H9 (cell line): ENCODE measurements around the gene CHCHD4. TPM values are rescaled to one million over a fixed set of nuclear protein-coding genes. Genes with fewer than 3 reads are reported as not detected.
"Not testable (repeated sequence)": the region's sequence is repeated elsewhere in the genome, so short reads cannot be mapped to it uniquely, and the experiment has no call there.

Experiments used
- DNase-seq: peaks from one replicate; pipeline ENCODE4 v3.0.0-alpha.2; 2017
- H2AFZ ChIP-seq: one replicate; pipeline ENCODE4 v1.6.1; 2013; ENCODE audit warnings: mild to moderate bottlenecking, low read length, control low read depth, moderate library complexity
- H2AK5ac ChIP-seq: 2 replicates; pipeline ENCODE4 v1.6.1; 2013; ENCODE audit warnings: low read length, control low read depth, mixed read lengths; ENCODE audit not compliant: insufficient read length
- H2BK120ac ChIP-seq: one replicate; pipeline ENCODE4 v1.6.1; 2013; ENCODE audit warnings: low read depth, mild to moderate bottlenecking, low read length, control low read depth, inconsistent platforms; ENCODE audit not compliant: poor library complexity, severe bottlenecking
- H2BK12ac ChIP-seq: 2 replicates; pipeline ENCODE4 v1.6.1; 2013; ENCODE audit warnings: low read length, control low read depth, mixed read lengths, low read depth; ENCODE audit not compliant: insufficient read length
- H2BK15ac ChIP-seq: 2 replicates; pipeline ENCODE4 v1.6.1; 2013; ENCODE audit warnings: low read depth, low read length, control low read depth
- H2BK20ac ChIP-seq: one replicate; pipeline ENCODE4 v1.6.1; 2013; ENCODE audit warnings: low read depth, mild to moderate bottlenecking, low read length, control low read depth, inconsistent platforms; ENCODE audit not compliant: poor library complexity, severe bottlenecking
- H2BK5ac ChIP-seq: 2 replicates; pipeline ENCODE4 v1.6.1; 2013; ENCODE audit warnings: low read length, control low read depth, mixed read lengths; ENCODE audit not compliant: insufficient read length
- H3K14ac ChIP-seq: 2 replicates; pipeline ENCODE4 v1.6.1; 2013; ENCODE audit warnings: low read length, control low read depth; ENCODE audit not compliant: insufficient read depth
- H3K18ac ChIP-seq: 2 replicates; pipeline ENCODE4 v1.6.1; 2013; ENCODE audit warnings: low read depth, mild to moderate bottlenecking, mixed read lengths, low read length, control low read depth; ENCODE audit not compliant: insufficient read length
- H3K23ac ChIP-seq: 2 replicates; pipeline ENCODE4 v1.6.1; 2013; ENCODE audit warnings: low read length, control low read depth, mixed read lengths, low read depth; ENCODE audit not compliant: insufficient read length
- H3K23me2 ChIP-seq: 2 replicates; pipeline ENCODE4 v1.6.1; 2013; ENCODE audit warnings: low read depth, mild to moderate bottlenecking, mixed read lengths, low read length, control low read depth; ENCODE audit not compliant: insufficient read length, poor library complexity, severe bottlenecking
- H3K27ac ChIP-seq: 2 replicates; pipeline ENCODE4 v1.5.1; 2013; ENCODE audit warnings: low read length, control low read depth, mixed read lengths, low read depth; ENCODE audit not compliant: insufficient read length
- H3K27me3 ChIP-seq: 2 replicates; pipeline ENCODE4 v1.6.1; 2013; ENCODE audit warnings: low read length, control low read depth, inconsistent platforms; ENCODE audit not compliant: insufficient read depth
- H3K4ac ChIP-seq: 2 replicates; pipeline ENCODE4 v1.6.1; 2013; ENCODE audit warnings: low read depth, mild to moderate bottlenecking, control low read depth, inconsistent platforms, low read length, moderate library complexity
- H3K4me1 ChIP-seq: 2 replicates; pipeline ENCODE4 v1.6.1; 2013; ENCODE audit warnings: low read length, control low read depth, inconsistent platforms; ENCODE audit not compliant: insufficient read depth
- H3K4me2 ChIP-seq: 2 replicates; pipeline ENCODE4 v1.6.1; 2013; ENCODE audit warnings: low read length, control low read depth, mixed read lengths; ENCODE audit not compliant: insufficient read length, insufficient read depth
- H3K56ac ChIP-seq: 2 replicates; pipeline ENCODE4 v1.6.1; 2013; ENCODE audit warnings: low read depth, mild to moderate bottlenecking, mixed read lengths, low read length, control low read depth; ENCODE audit not compliant: insufficient read length
- H3K79me1 ChIP-seq: 2 replicates; pipeline ENCODE4 v1.6.1; 2013; ENCODE audit warnings: low read depth, mild to moderate bottlenecking, moderate library complexity, low read length, control low read depth, inconsistent platforms; ENCODE audit not compliant: insufficient read depth, poor library complexity, severe bottlenecking
- H3K79me2 ChIP-seq: 2 replicates; pipeline ENCODE4 v1.6.1; 2013; ENCODE audit warnings: low read length, control low read depth, inconsistent platforms; ENCODE audit not compliant: insufficient read depth
- H3K9ac ChIP-seq: 2 replicates; pipeline ENCODE4 v1.6.1; 2013; ENCODE audit warnings: low read length, control low read depth, mixed read lengths; ENCODE audit not compliant: insufficient read length; ENCODE audit errors: extremely low read depth
- H3K9me3 ChIP-seq: one replicate; pipeline ENCODE4 v1.6.1; 2013; ENCODE audit warnings: low read depth, low read length, inconsistent platforms; ENCODE audit not compliant: control insufficient read depth
- H3T11ph ChIP-seq: one replicate; pipeline ENCODE4 v1.6.1; 2013; ENCODE audit warnings: mild to moderate bottlenecking, low read length, control low read depth, inconsistent platforms
- H4K20me1 ChIP-seq: one replicate; pipeline ENCODE4 v1.6.1; 2013; ENCODE audit not compliant: control insufficient read depth, insufficient read length, insufficient read depth
- H4K5ac ChIP-seq: 2 replicates; pipeline ENCODE4 v1.6.1; 2013; ENCODE audit warnings: low read depth, mild to moderate bottlenecking, mixed read lengths, low read length, control low read depth; ENCODE audit not compliant: insufficient read length
- H4K8ac ChIP-seq: replicated peaks from 2 replicates; pipeline ENCODE4 v1.6.1; 2013; ENCODE audit warnings: low read length, control low read depth, mixed read lengths, low read depth; ENCODE audit not compliant: insufficient read length
- H4K91ac ChIP-seq: 2 replicates; pipeline ENCODE4 v1.6.1; 2013; ENCODE audit warnings: low read depth, mild to moderate bottlenecking, moderate library complexity, mixed read lengths, low read length, control low read depth; ENCODE audit not compliant: insufficient read length
- H3K27ac Mint-ChIP-seq, 3 experiments: 2 replicates in 2 of 3; 3 replicates in 1 of 3; pipeline ENCODE4 v1.8.0; 2020 to 2021; ENCODE audit warnings: mixed read lengths in 3 of 3, mild to moderate bottlenecking in 1 of 3, moderate library complexity in 1 of 3
- H3K27me3 Mint-ChIP-seq: 2 replicates; pipeline ENCODE4 v1.8.0; 2021; ENCODE audit warnings: low read depth, mild to moderate bottlenecking, moderate library complexity, mixed read lengths
- H3K36me3 Mint-ChIP-seq, 3 experiments: 2 replicates in 2 of 3; 3 replicates in 1 of 3; pipeline ENCODE4 v1.8.0; 2020 to 2021; ENCODE audit warnings: low read depth in 3 of 3, mixed read lengths in 3 of 3; ENCODE audit not compliant: insufficient read depth in 1 of 3
- H3K4me1 Mint-ChIP-seq, 2 experiments: 2 replicates each; pipeline ENCODE4 v1.8.0; 2020; ENCODE audit warnings: mixed read lengths in 2 of 2
- H3K4me3 Mint-ChIP-seq, 2 experiments: 2 replicates in 1 of 2; 3 replicates in 1 of 2; pipeline ENCODE4 v1.8.0; 2020 to 2021; ENCODE audit warnings: mild to moderate bottlenecking in 2 of 2, mixed read lengths in 2 of 2, moderate library complexity in 1 of 2
- H3K9me3 Mint-ChIP-seq, 2 experiments: 2 replicates in 1 of 2; 3 replicates in 1 of 2; pipeline ENCODE4 v1.8.0; 2020; ENCODE audit warnings: mild to moderate bottlenecking in 2 of 2, mixed read lengths in 2 of 2, moderate library complexity in 1 of 2
- CTCF ChIP-seq: fragments of 200-600 bp; sonication (generic); conservative IDR thresholded peaks from 3 replicates; pipeline ENCODE4 v1.8.0; 2021; ENCODE audit warnings: antibody characterized with exemption, mild to moderate bottlenecking
- WGBS: extraction: QIAGEN DNeasy Blood & Tissue Kit; methylation state at CpG from one replicate; pipeline ENCODE4 v1.1.7; 2013; ENCODE audit warnings: missing lambda C conversion rate, low lambda C conversion rate, mixed read lengths; ENCODE audit not compliant: insufficient read length; ENCODE audit errors: extremely low coverage; 5-methylcytosine and 5-hydroxymethylcytosine counted together
- total RNA-seq: library from RNA; stranded (reverse); gene quantifications from 2 replicates; pipeline ENCODE4 v1.2.1, GENCODE V29; 2021

The CHCHD4 gene
- total RNA-seq, 1 experiment from 2014 or later: 13.7 TPM

GRCh38 chr3:14077310-14077709 is 47.4 kb downstream of the CHCHD4 start:
- Histone ChIP-seq H3K4ac (no peak overlapping the region), H4K5ac (no peak overlapping the region), H3T11ph (no peak overlapping the region), H3K9me3 (no peaks in the 10 kb centered on the region), H3K4me2 (no peak overlapping the region), H2BK120ac (no peak overlapping the region), H2BK12ac (no peak overlapping the region), H3K23me2 (no peaks in the 10 kb centered on the region), H3K14ac (no peak overlapping the region), H3K27ac (no peak overlapping the region), H2AFZ (no peak overlapping the region), H3K27me3 (no peaks in the 10 kb centered on the region), H4K20me1 (no peaks in the 10 kb centered on the region), H3K56ac (no peak overlapping the region), H3K9ac (no peak overlapping the region), H4K8ac (no peak overlapping the region), H4K91ac (no peak overlapping the region), H3K4me1 (no peaks in the 10 kb centered on the region), H2AK5ac (no peak overlapping the region), H3K23ac (no peak overlapping the region), H3K79me2 (no peaks in the 10 kb centered on the region), H3K79me1 (no peaks in the 10 kb centered on the region), H2BK20ac (no peak overlapping the region), H3K18ac (no peak overlapping the region), H2BK15ac (no peak overlapping the region), H2BK5ac (no peak overlapping the region)
- no peaks in the 10 kb centered on the region; the same call in 1 of the 2 replicates for H3K27me3 Mint-ChIP-seq
- WGBS: no CpG with 5 or more reads among the region's 1 CpG
- H3K9me3 Mint-ChIP-seq: peaks cover 42 to 50% of the 10 kb centered on the region in 2 experiments
- no peak for TF ChIP-seq CTCF
- no peak overlapping the region for H3K4me3 Mint-ChIP-seq
- peaks cover 0 to 8% (median 3%) of the 10 kb centered on the region in 3 experiments; a peak in 4 of 7 replicates for H3K36me3 Mint-ChIP-seq
- DNase-seq: no peak
- H3K4me1 Mint-ChIP-seq: no peaks in the 10 kb centered on the region
- no peak overlapping the region for H3K27ac Mint-ChIP-seq

GRCh38 chr3:14075233-14075632 is 49.4 kb downstream of the CHCHD4 start:
- H3K9me3 Mint-ChIP-seq: peaks cover 42 to 53% of the 10 kb centered on the region in 2 experiments
- H2AFZ ChIP-seq, DNase-seq, H3K27me3 ChIP-seq, H3K4me1 ChIP-seq, H3K23me2 ChIP-seq, H3K27me3 Mint-ChIP-seq, H3K18ac ChIP-seq, H3K79me2 ChIP-seq, H3K9me3 ChIP-seq, H3K4me2 ChIP-seq, H3K4ac ChIP-seq, H3K27ac Mint-ChIP-seq, H4K91ac ChIP-seq, H3K27ac ChIP-seq, H2BK12ac ChIP-seq, H4K20me1 ChIP-seq, H3K23ac ChIP-seq, H2BK120ac ChIP-seq, H2AK5ac ChIP-seq, H3K56ac ChIP-seq, H2BK15ac ChIP-seq, H3K79me1 ChIP-seq, H2BK5ac ChIP-seq, H3K14ac ChIP-seq, H3K4me1 Mint-ChIP-seq, H3K4me3 Mint-ChIP-seq, H4K5ac ChIP-seq, H3K36me3 Mint-ChIP-seq, H3T11ph ChIP-seq, H2BK20ac ChIP-seq, H4K8ac ChIP-seq, H3K9ac ChIP-seq: not testable (repeated sequence)
- WGBS: no CpG with 5 or more reads among the region's 3 CpGs
